Ovary (tissue), 3 donors: ENCODE data around the gene ELANE.

ENCODE experiments used
- EP300 ChIP-seq: sonication (generic); formaldehyde crosslinking; IDR thresholded peaks from one replicate; pipeline ENCODE4 v1.6.1; 2017; ENCODE audit warnings: antibody characterized with exemption
- POLR2A ChIP-seq: fragments of 450-650 bp; IDR thresholded peaks from one replicate; pipeline ENCODE4 v1.6.1; 2017; ENCODE audit warnings: antibody characterized with exemption, mild to moderate bottlenecking, moderate library complexity
- TF ChIP-seq, protein P1 (sequence below), 3 donors: fragments of 450-650 bp in 2 of 3; fragments of 200-600 bp in 1 of 3; IDR thresholded peaks; one replicate each; pipeline versions ENCODE4 v1.5.1 to v1.8.0; 2016 to 2022; ENCODE audit warnings: antibody characterized with exemption in 3 of 3, mild to moderate bottlenecking in 1 of 3
- donor health status: DM: no; HTN: no; CAD: no.

DNA sequence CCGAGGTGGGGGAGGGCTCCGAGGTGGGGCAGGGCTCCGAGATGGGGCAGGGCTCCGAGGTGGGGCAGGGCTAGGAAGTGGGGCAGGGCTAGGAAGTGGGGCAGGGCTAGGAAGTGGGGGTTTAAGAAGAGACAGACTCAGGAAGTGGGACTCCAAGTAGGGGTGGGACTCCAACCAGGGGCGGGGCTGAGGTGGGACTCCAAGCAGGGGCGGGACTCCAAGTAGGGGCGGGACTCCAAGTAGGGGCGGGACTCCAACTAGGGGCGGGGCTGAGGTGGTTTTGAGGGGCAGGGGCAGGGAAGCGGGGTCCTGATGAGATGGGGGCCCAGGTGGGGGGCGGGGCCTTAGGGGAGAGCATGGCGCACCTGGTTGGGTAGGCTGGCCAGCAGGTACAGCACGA is 21.0 kb downstream of the ELANE start:
- TF ChIP-seq, protein P1, sequence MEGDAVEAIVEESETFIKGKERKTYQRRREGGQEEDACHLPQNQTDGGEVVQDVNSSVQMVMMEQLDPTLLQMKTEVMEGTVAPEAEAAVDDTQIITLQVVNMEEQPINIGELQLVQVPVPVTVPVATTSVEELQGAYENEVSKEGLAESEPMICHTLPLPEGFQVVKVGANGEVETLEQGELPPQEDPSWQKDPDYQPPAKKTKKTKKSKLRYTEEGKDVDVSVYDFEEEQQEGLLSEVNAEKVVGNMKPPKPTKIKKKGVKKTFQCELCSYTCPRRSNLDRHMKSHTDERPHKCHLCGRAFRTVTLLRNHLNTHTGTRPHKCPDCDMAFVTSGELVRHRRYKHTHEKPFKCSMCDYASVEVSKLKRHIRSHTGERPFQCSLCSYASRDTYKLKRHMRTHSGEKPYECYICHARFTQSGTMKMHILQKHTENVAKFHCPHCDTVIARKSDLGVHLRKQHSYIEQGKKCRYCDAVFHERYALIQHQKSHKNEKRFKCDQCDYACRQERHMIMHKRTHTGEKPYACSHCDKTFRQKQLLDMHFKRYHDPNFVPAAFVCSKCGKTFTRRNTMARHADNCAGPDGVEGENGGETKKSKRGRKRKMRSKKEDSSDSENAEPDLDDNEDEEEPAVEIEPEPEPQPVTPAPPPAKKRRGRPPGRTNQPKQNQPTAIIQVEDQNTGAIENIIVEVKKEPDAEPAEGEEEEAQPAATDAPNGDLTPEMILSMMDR (IDR thresholded peaks at IDR 0.05) = no peak
- TF ChIP-seq EP300 = no peak
- no peak for TF ChIP-seq POLR2A
